ENCODE results near the gene LAPTM5.

Gene LAPTM5

GRCh38 chr1:30786264-30786991 lies 28.9 kb upstream of the LAPTM5 start:
- no peak for DNase-seq

GRCh38 chr1:30785714-30786113 lies 28.1 kb upstream of the LAPTM5 start:
- no peak for DNase-seq

GRCh38 chr1:30785181-30785580 lies 27.6 kb upstream of the LAPTM5 start:
- no peak for DNase-seq

- no peak for DNase-seq
Measured at GRCh38 chr1:30783256-30783915, 25.8 kb upstream of the LAPTM5 start.

GRCh38 chr1:30782361-30783255 lies 25.0 kb upstream of the LAPTM5 start:
- peak; percentile 23 to 61 for DNase-seq

GRCh38 chr1:30781906-30782305 lies 24.3 kb upstream of the LAPTM5 start:
- no peak for DNase-seq

GRCh38 chr1:30780409-30780808 lies 22.8 kb upstream of the LAPTM5 start:
- no peak for DNase-seq

GRCh38 chr1:30779294-30780071 lies 21.9 kb upstream of the LAPTM5 start:
- DNase-seq, result peak; percentile 60 to 86

- no peak for DNase-seq
Measured at GRCh38 chr1:30778979-30779293, 21.4 kb upstream of the LAPTM5 start.

GRCh38 chr1:30778154-30778978 lies 20.8 kb upstream of the LAPTM5 start:
- DNase-seq, result peak in 1 of 2 experiments; percentile 20

GRCh38 chr1:30777904-30778153 lies 20.3 kb upstream of the LAPTM5 start:
- DNase-seq, result no peak

- DNase-seq, result no peak
Measured at GRCh38 chr1:30777060-30777903, 19.7 kb upstream of the LAPTM5 start.

- DNase-seq, result no peak
Measured at GRCh38 chr1:30776097-30777059, 18.8 kb upstream of the LAPTM5 start.

GRCh38 chr1:30775433-30775975 lies 17.9 kb upstream of the LAPTM5 start:
- no peak for DNase-seq

- no peak for DNase-seq
Measured at GRCh38 chr1:30774550-30775432, 17.2 kb upstream of the LAPTM5 start.

GRCh38 chr1:30773722-30774358 lies 16.3 kb upstream of the LAPTM5 start:
- no peak for DNase-seq

- DNase-seq, result no peak
Measured at GRCh38 chr1:30771005-30771404, 13.4 kb upstream of the LAPTM5 start.

GRCh38 chr1:30770150-30770549 lies 12.6 kb upstream of the LAPTM5 start:
- no peak for DNase-seq

Measured in NCI-H526 (cell line).